ENCODE data around the gene CECR2.

DNA sequence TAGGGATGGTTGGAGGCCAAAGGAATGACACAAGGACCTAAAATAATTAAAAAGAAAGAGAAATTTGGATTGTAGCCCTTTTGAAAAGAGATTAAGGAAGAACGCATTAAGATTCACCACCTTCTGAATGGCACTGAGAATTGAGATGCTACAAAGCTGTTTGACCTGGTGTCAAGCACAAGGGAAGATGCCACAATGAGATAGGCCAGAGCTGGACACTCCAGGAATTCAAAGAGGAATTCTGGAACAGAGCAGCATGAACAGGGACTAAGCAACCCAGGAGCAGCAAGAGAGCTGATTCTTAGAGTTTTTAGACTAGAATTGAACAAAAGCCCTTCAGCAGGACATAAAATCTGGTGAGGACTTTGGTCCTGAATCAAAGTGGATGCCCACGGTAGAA is 11.6 kb upstream of the CECR2 start:
- no peak for TF ChIP-seq TCF7L2 (IDR thresholded peaks at IDR 0.05; ENCODE audit: low read depth, low read length)
- TF ChIP-seq, protein P1, sequence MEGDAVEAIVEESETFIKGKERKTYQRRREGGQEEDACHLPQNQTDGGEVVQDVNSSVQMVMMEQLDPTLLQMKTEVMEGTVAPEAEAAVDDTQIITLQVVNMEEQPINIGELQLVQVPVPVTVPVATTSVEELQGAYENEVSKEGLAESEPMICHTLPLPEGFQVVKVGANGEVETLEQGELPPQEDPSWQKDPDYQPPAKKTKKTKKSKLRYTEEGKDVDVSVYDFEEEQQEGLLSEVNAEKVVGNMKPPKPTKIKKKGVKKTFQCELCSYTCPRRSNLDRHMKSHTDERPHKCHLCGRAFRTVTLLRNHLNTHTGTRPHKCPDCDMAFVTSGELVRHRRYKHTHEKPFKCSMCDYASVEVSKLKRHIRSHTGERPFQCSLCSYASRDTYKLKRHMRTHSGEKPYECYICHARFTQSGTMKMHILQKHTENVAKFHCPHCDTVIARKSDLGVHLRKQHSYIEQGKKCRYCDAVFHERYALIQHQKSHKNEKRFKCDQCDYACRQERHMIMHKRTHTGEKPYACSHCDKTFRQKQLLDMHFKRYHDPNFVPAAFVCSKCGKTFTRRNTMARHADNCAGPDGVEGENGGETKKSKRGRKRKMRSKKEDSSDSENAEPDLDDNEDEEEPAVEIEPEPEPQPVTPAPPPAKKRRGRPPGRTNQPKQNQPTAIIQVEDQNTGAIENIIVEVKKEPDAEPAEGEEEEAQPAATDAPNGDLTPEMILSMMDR (IDR thresholded peaks at IDR 0.05) = no peak
- TF ChIP-seq POLR2AphosphoS5 (IDR thresholded peaks at IDR 0.05; ENCODE audit: low read depth, low read length) = no peak
- TF ChIP-seq, protein P2, sequence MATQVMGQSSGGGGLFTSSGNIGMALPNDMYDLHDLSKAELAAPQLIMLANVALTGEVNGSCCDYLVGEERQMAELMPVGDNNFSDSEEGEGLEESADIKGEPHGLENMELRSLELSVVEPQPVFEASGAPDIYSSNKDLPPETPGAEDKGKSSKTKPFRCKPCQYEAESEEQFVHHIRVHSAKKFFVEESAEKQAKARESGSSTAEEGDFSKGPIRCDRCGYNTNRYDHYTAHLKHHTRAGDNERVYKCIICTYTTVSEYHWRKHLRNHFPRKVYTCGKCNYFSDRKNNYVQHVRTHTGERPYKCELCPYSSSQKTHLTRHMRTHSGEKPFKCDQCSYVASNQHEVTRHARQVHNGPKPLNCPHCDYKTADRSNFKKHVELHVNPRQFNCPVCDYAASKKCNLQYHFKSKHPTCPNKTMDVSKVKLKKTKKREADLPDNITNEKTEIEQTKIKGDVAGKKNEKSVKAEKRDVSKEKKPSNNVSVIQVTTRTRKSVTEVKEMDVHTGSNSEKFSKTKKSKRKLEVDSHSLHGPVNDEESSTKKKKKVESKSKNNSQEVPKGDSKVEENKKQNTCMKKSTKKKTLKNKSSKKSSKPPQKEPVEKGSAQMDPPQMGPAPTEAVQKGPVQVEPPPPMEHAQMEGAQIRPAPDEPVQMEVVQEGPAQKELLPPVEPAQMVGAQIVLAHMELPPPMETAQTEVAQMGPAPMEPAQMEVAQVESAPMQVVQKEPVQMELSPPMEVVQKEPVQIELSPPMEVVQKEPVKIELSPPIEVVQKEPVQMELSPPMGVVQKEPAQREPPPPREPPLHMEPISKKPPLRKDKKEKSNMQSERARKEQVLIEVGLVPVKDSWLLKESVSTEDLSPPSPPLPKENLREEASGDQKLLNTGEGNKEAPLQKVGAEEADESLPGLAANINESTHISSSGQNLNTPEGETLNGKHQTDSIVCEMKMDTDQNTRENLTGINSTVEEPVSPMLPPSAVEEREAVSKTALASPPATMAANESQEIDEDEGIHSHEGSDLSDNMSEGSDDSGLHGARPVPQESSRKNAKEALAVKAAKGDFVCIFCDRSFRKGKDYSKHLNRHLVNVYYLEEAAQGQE (IDR thresholded peaks at IDR 0.05; ENCODE audit: insufficient read depth in 1 of 2, low read depth in 2 of 2, low read length in 1 of 2) = no peak
